Measurements from ENCODE around the gene PITPNC1.
A peak's percentile ranks its signal among the peaks of the same experiment; 100 is the strongest.
"Not testable (repeated sequence)": the region's sequence is repeated elsewhere in the genome, so short reads cannot be mapped to it uniquely, and the experiment has no call there.

Gene PITPNC1

GRCh38 chr17:67376737-67377487 is at the start of gene PITPNC1:
PITPNC1 (plus strand) TSS chr17:67377281.
- H3K27ac ChIP-seq: peak within 1 kb of the TSS; percentile 47
- TF ChIP-seq ZFX (IDR thresholded peaks at IDR 0.05; ENCODE audit: borderline replicate concordance) (no peak), CTCF (IDR thresholded peaks at IDR 0.05) (0 out of 2 replicates have a peak, but pooled peaks have one; percentile 2)

GRCh38 chr17:67328026-67328425 is 49.1 kb upstream of the PITPNC1 start:
- H3K27ac ChIP-seq: no peak overlapping the region
- TF ChIP-seq CTCF (IDR thresholded peaks at IDR 0.05): no peak
- TF ChIP-seq ZFX (IDR thresholded peaks at IDR 0.05; ENCODE audit: borderline replicate concordance): no peak

GRCh38 chr17:67331381-67332161 is 45.5 kb upstream of the PITPNC1 start:
- not testable (repeated sequence) for H3K27ac ChIP-seq

GRCh38 chr17:67332162-67332508 is 44.9 kb upstream of the PITPNC1 start:
- H3K27ac ChIP-seq: not testable (repeated sequence)

- TF ChIP-seq CTCF (IDR thresholded peaks at IDR 0.05): no peak
- no peak for TF ChIP-seq ZFX (IDR thresholded peaks at IDR 0.05; ENCODE audit: borderline replicate concordance)
- no peak overlapping the region for H3K27ac ChIP-seq
Observed at GRCh38 chr17:67335245-67335835, 41.7 kb upstream of the PITPNC1 start.

- TF ChIP-seq ZFX (IDR thresholded peaks at IDR 0.05; ENCODE audit: borderline replicate concordance) (no peak), CTCF (IDR thresholded peaks at IDR 0.05) (no peak)
- no peak overlapping the region for H3K27ac ChIP-seq
Observed at GRCh38 chr17:67336859-67337258, 40.2 kb upstream of the PITPNC1 start.

- not testable (repeated sequence) for H3K27ac ChIP-seq
Observed at GRCh38 chr17:67338353-67338752, 38.7 kb upstream of the PITPNC1 start.

GRCh38 chr17:67343237-67343636 is 33.8 kb upstream of the PITPNC1 start:
- H3K27ac ChIP-seq: no peak overlapping the region
- no peak for TF ChIP-seq CTCF (IDR thresholded peaks at IDR 0.05)
- no peak for TF ChIP-seq ZFX (IDR thresholded peaks at IDR 0.05; ENCODE audit: borderline replicate concordance)
